ENCODE measurements around the gene HLA-DQB2. TPM values are rescaled to one million over a fixed set of nuclear protein-coding genes. Genes with fewer than 3 reads are reported as not detected.

The HLA-DQB2 gene
- total and polyA plus RNA-seq, 2 of the 4 experiments (the other 2 are of a cell fraction): not detected

DNA sequence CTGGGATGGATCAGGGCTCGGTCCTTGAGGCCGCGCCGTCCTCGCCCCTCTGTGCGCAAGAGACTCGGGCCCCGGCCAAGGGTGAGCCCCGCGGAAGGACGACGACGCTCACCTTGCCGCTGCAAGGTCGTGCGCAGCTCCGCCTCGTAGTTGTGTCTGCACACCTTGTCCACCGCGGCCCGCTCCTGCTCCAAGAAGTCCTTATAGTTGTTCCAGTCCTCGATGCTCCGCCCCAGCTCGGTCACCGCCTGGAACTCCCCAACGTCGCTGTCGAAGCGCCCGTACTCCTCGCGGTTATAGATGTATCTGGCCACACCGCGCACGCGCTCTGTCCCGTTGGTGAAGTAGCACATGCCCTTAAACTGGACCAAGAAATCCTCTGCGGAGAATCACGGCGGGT is 1.8 kb downstream of the HLA-DQB2 start:
- DNase-seq (no peak), ATAC-seq (ENCODE audit: low read depth) (no peak)
- H3K36me3 ChIP-seq (ENCODE audit: control insufficient read depth, insufficient read depth, low read length): no peaks in the 10 kb centered on the region
- in situ Hi-C loops (cut with MboI; ENCODE audit: low sequenced_read_pairs): loop anchor here (5.0 kb wide), 1 partner anchor 99 kb away; no protein-coding TSS in a partner anchor
- no peak overlapping the region for H2BK5ac ChIP-seq (ENCODE audit: low read depth, low read length, poor library complexity, severe bottlenecking)
- H4K91ac ChIP-seq (ENCODE audit: insufficient read depth, low read depth, low read length): no peak overlapping the region
- no peaks in the 10 kb centered on the region for H3K4me1 ChIP-seq (ENCODE audit: control insufficient read depth, insufficient read depth, low read length)
- no peak overlapping the region for H2AK5ac ChIP-seq (ENCODE audit: low read depth, low read length)
- H2AFZ ChIP-seq (replicated peaks; ENCODE audit: low read length, poor library complexity): peak overlapping the region; percentile 14
- dilution Hi-C loops (cut with HindIII; ENCODE audit: low sequenced_read_pairs, unreplicated experiment): no loop called here
- H2BK120ac ChIP-seq (ENCODE audit: low read depth, low read length): no peak overlapping the region
- no peak overlapping the region for H3K9ac ChIP-seq (ENCODE audit: low read depth, low read length)
- 53% methylated on average over 20 of the region's 40 CpGs; no CpG with 5 or more reads in 1 of the 2 experiments for WGBS, 2 experiments (ENCODE audit: extremely low coverage in 2 of 2, insufficient read length in 1 of 2)
- ChIA-PET POLR2A (ENCODE audit: unreplicated experiment) (no interaction called here), CTCF (no interaction called here)
- H3K4me3 ChIP-seq (ENCODE audit: insufficient read depth, low read depth, low read length): no peak overlapping the region
- intact Hi-C loops (cut with micrococcal nuclease): no loop called here
- H3K79me1 ChIP-seq (ENCODE audit: low read depth in 1 of 2, low read length in 2 of 2): no peaks in the 10 kb centered on the region
- no peak overlapping the region for H4K8ac ChIP-seq (ENCODE audit: low read depth in 2 of 2, low read length in 2 of 2)
- H3K14ac ChIP-seq (replicated peaks; ENCODE audit: low read depth, low read length): no peak overlapping the region
- no peaks in the 10 kb centered on the region for H4K20me1 ChIP-seq (ENCODE audit: insufficient read depth, low read length)
- no peak overlapping the region for H2BK15ac ChIP-seq (ENCODE audit: low read depth, low read length)
- H3K18ac ChIP-seq (ENCODE audit: low read depth, low read length): no peak overlapping the region
- H2AK9ac ChIP-seq (replicated peaks; ENCODE audit: low read depth, low read length, poor library complexity): no peak overlapping the region
- no TSS peak for BruUV-seq (replicated peaks)
- no peak for TF ChIP-seq MXI1 (IDR thresholded peaks at IDR 0.05; ENCODE audit: borderline replicate concordance, low read depth, low read length)
- H3K4me2 ChIP-seq (ENCODE audit: low read depth, low read length): no peak overlapping the region
- H2BK20ac ChIP-seq (ENCODE audit: low read depth, low read length): no peak overlapping the region
- no peak overlapping the region for H3K4ac ChIP-seq (ENCODE audit: low read depth, low read length)
- no peak overlapping the region for H3K27ac ChIP-seq (ENCODE audit: insufficient read depth, low read length)
- H3K56ac ChIP-seq (ENCODE audit: extremely low read depth, insufficient read depth, low read length): no peak overlapping the region
- H3K27me3 ChIP-seq (ENCODE audit: control insufficient read depth, insufficient read depth, low read length): peaks cover 6% of the 10 kb centered on the region
- no peak overlapping the region for H3K23ac ChIP-seq (ENCODE audit: low read depth, low read length)
- H3K9me3 ChIP-seq (ENCODE audit: control insufficient read depth, insufficient read depth, low read length): no peaks in the 10 kb centered on the region
- no peaks in the 10 kb centered on the region for H3K9me1 ChIP-seq (ENCODE audit: insufficient read depth, low read length)
- H4K5ac ChIP-seq (ENCODE audit: low read depth, low read length): no peak overlapping the region
